ENCODE measurements around the gene HELZ2.

The HELZ2 gene

DNA sequence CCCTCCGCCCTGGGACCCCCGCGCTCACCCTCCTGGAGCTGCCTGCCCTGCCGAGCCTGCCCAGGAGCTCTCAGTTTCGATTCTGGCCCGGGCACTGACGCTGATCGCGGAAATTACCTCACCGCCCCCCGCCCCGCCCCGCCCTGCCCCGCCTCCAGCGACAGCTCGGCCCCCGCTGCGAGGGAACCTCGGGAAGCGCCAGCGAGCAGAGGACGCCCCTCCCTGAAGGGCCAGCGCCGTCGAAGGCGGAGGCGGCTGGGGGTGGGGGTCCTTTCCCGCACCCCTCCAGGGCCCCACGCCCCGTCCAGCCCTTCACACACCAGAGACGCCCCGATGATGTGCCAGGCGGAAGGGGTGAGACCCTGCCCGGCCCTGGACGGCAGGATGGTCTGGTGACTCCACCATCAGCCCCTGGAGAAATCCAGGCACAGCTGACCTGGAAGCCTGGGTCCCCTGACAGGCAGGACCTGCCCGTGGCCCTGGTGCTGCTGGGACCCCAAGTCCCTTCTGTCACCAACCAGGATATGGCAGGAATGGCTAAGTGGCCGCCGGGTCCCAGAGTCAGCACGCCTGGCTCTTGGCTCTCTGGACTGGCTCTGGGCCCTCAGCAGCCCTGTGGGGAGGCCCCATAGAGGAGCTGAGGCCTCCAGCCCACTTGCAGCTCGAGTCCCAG, at the start of gene HELZ2 (continued):
- TF ChIP-seq ZBTB21 (tag by site-specific recombination; IDR thresholded peaks at IDR 0.05) (no peak), ZNF341 (tag by site-specific recombination; IDR thresholded peaks at IDR 0.05; ENCODE audit: low read depth) (peak; percentile 74), ZFP3 (tag by site-specific recombination; IDR thresholded peaks at IDR 0.05; ENCODE audit: low read depth) (no peak), ZSCAN16 (tag by site-specific recombination; IDR thresholded peaks at IDR 0.05) (no peak), MYNN (tag by site-specific recombination; IDR thresholded peaks at IDR 0.05; ENCODE audit: borderline replicate concordance) (no peak), ZNF311 (tag by site-specific recombination; IDR thresholded peaks at IDR 0.05; ENCODE audit: borderline replicate concordance) (no peak), KLF16 (tag by site-specific recombination; IDR thresholded peaks at IDR 0.05) (no peak), ZNF544 (tag by site-specific recombination; IDR thresholded peaks at IDR 0.05) (no peak), ZNF48 (tag by site-specific recombination; IDR thresholded peaks at IDR 0.05) (no peak), ZNF114 (tag by site-specific recombination; IDR thresholded peaks at IDR 0.05) (no peak), ZNF664 (tag by site-specific recombination; IDR thresholded peaks at IDR 0.05) (no peak), ZNF223 (tag by site-specific recombination; IDR thresholded peaks at IDR 0.05) (no peak), SALL2 (tag by site-specific recombination; IDR thresholded peaks at IDR 0.05; ENCODE audit: borderline replicate concordance) (no peak), ZNF501 (tag by site-specific recombination; IDR thresholded peaks at IDR 0.05) (no peak), ZNF155 (tag by site-specific recombination; IDR thresholded peaks at IDR 0.05) (no peak), SP2 (tag by site-specific recombination; IDR thresholded peaks at IDR 0.05) (peak; percentile 55; the same call in 1 of the 2 replicates), ZFHX2 (tag by site-specific recombination; conservative IDR thresholded peaks at IDR 0.05) (peak; percentile 71), ZNF24 (tag by site-specific recombination; IDR thresholded peaks at IDR 0.05) (no peak)
- TF ChIP-seq, protein P1, sequence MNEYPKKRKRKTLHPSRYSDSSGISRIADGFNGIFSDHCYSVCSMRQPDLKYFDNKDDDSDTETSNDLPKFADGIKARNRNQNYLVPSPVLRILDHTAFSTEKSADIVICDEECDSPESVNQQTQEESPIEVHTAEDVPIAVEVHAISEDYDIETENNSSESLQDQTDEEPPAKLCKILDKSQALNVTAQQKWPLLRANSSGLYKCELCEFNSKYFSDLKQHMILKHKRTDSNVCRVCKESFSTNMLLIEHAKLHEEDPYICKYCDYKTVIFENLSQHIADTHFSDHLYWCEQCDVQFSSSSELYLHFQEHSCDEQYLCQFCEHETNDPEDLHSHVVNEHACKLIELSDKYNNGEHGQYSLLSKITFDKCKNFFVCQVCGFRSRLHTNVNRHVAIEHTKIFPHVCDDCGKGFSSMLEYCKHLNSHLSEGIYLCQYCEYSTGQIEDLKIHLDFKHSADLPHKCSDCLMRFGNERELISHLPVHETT (tag by site-specific recombination; IDR thresholded peaks at IDR 0.05) = no peak
- TF ChIP-seq, protein P2, sequence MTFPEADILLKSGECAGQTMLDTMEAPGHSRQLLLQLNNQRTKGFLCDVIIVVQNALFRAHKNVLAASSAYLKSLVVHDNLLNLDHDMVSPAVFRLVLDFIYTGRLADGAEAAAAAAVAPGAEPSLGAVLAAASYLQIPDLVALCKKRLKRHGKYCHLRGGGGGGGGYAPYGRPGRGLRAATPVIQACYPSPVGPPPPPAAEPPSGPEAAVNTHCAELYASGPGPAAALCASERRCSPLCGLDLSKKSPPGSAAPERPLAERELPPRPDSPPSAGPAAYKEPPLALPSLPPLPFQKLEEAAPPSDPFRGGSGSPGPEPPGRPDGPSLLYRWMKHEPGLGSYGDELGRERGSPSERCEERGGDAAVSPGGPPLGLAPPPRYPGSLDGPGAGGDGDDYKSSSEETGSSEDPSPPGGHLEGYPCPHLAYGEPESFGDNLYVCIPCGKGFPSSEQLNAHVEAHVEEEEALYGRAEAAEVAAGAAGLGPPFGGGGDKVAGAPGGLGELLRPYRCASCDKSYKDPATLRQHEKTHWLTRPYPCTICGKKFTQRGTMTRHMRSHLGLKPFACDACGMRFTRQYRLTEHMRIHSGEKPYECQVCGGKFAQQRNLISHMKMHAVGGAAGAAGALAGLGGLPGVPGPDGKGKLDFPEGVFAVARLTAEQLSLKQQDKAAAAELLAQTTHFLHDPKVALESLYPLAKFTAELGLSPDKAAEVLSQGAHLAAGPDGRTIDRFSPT (tag by site-specific recombination; IDR thresholded peaks at IDR 0.05) = peak; percentile 28; the same call in 1 of the 2 replicates
- TF ChIP-seq, protein P3, sequence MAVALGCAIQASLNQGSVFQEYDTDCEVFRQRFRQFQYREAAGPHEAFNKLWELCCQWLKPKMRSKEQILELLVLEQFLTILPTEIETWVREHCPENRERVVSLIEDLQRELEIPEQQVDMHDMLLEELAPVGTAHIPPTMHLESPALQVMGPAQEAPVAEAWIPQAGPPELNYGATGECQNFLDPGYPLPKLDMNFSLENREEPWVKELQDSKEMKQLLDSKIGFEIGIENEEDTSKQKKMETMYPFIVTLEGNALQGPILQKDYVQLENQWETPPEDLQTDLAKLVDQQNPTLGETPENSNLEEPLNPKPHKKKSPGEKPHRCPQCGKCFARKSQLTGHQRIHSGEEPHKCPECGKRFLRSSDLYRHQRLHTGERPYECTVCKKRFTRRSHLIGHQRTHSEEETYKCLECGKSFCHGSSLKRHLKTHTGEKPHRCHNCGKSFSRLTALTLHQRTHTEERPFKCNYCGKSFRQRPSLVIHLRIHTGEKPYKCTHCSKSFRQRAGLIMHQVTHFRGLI (tag by site-specific recombination; IDR thresholded peaks at IDR 0.05) = no peak
- TF ChIP-seq, protein P4, sequence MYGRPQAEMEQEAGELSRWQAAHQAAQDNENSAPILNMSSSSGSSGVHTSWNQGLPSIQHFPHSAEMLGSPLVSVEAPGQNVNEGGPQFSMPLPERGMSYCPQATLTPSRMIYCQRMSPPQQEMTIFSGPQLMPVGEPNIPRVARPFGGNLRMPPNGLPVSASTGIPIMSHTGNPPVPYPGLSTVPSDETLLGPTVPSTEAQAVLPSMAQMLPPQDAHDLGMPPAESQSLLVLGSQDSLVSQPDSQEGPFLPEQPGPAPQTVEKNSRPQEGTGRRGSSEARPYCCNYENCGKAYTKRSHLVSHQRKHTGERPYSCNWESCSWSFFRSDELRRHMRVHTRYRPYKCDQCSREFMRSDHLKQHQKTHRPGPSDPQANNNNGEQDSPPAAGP (tag by site-specific recombination; IDR thresholded peaks at IDR 0.05) = peak; percentile 73
- TF ChIP-seq, protein P5, sequence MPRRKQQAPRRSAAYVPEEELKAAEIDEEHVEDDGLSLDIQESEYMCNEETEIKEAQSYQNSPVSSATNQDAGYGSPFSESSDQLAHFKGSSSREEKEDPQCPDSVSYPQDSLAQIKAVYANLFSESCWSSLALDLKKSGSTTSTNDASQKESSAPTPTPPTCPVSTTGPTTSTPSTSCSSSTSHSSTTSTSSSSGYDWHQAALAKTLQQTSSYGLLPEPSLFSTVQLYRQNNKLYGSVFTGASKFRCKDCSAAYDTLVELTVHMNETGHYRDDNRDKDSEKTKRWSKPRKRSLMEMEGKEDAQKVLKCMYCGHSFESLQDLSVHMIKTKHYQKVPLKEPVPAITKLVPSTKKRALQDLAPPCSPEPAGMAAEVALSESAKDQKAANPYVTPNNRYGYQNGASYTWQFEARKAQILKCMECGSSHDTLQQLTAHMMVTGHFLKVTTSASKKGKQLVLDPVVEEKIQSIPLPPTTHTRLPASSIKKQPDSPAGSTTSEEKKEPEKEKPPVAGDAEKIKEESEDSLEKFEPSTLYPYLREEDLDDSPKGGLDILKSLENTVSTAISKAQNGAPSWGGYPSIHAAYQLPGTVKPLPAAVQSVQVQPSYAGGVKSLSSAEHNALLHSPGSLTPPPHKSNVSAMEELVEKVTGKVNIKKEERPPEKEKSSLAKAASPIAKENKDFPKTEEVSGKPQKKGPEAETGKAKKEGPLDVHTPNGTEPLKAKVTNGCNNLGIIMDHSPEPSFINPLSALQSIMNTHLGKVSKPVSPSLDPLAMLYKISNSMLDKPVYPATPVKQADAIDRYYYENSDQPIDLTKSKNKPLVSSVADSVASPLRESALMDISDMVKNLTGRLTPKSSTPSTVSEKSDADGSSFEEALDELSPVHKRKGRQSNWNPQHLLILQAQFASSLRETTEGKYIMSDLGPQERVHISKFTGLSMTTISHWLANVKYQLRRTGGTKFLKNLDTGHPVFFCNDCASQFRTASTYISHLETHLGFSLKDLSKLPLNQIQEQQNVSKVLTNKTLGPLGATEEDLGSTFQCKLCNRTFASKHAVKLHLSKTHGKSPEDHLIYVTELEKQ (tag by site-specific recombination; IDR thresholded peaks at IDR 0.05; ENCODE audit: borderline replicate concordance) = no peak
- TF ChIP-seq, protein P6, sequence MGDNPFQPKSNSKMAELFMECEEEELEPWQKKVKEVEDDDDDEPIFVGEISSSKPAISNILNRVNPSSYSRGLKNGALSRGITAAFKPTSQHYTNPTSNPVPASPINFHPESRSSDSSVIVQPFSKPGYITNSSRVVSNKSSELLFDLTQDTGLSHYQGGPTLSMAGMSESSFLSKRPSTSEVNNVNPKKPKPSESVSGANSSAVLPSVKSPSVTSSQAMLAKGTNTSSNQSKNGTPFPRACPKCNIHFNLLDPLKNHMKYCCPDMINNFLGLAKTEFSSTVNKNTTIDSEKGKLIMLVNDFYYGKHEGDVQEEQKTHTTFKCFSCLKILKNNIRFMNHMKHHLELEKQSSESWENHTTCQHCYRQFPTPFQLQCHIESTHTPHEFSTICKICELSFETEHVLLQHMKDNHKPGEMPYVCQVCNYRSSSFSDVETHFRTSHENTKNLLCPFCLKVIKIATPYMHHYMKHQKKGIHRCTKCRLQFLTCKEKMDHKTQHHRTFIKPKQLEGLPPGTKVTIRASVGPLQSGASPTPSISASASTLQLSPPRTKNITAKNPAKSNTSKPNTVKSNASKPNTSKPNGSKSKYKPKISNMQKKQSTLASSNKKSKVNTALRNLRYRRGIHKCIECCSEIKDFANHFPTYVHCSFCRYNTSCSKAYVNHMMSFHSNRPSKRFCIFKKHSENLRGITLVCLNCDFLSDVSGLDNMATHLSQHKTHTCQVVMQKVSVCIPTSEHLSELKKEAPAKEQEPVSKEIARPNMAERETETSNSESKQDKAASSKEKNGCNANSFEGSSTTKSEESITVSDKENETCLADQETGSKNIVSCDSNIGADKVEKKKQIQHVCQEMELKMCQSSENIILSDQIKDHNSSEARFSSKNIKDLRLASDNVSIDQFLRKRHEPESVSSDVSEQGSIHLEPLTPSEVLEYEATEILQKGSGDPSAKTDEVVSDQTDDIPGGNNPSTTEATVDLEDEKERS (tag by site-specific recombination; IDR thresholded peaks at IDR 0.05) = no peak

Measured in HEK293 (cell line).